HG03575 (cell line): ENCODE data around the gene COX6B1.
A peak's percentile ranks its signal among the peaks of the same experiment; 100 is the strongest.
"Not testable (repeated sequence)": the region's sequence is repeated elsewhere in the genome, so short reads cannot be mapped to it uniquely, and the experiment has no call there.

Experiments used
- ATAC-seq: cut with Tn5 transposase; IDR thresholded peaks from one replicate; pipeline ENCODE4 v1.9.1; 2021; ENCODE audit not compliant: unreplicated experiment, insufficient number of reproducible peaks, low FRiP score; ENCODE audit errors: extremely low read depth

The COX6B1 gene

DNA sequence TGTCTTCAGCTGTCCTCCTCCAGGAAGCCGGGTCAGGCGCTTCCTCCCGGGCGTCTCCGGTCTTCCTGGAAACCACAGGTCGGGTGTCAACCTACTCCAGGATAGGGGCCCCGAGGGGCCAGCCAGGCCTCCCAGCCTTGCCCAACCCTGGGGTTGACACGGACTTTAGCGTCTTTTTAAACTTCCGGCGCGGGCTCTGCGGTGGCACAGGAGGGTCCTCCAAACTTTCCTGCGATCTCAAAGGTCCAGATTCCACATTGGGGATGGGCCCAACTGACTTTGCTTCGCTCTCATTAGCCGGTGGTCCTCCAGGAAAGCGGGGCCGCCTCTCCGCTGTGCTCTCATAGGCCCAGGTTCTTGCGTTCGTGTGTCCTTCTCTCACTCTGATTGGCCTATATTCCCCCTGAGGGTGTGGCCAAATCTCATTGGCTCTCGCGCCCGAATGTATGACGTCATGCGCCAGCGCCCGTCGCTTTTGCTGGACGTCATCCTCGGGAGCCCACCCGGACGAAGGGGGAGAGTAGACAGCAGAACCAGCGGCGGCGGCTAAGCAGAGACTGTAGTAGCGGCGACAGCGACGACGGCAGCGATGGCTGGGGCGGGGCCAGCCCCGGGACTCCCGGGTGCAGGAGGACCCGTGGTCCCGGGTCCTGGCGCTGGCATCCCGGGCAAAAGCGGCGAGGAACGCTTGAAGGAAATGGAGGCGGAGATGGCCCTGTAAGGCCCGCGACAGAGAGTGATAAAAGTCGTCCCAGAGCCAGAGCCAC lies 19.4 kb upstream of the COX6B1 start, which contains the start of gene RBM42:
RBM42 (plus strand) TSS at position 472 of the 767 bp plus-strand sequence; CDS start at position 590, 118 bp downstream.
- peak; percentile 56 for ATAC-seq

DNA sequence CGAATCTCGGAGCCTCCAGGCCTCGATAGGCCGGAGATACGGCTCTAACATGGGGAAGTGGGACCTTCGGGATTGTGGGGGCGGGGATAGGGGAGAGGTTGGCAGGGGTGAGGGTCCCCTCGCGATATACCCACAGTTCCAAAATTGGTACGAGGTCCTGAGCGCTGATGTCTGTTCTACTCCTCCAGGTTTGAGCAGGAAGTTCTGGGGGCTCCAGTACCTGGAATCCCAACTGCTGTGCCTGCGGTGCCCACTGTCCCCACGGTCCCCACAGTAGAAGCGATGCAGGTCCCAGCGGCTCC lies 18.8 kb upstream of the COX6B1 start:
- ATAC-seq: no peak

DNA sequence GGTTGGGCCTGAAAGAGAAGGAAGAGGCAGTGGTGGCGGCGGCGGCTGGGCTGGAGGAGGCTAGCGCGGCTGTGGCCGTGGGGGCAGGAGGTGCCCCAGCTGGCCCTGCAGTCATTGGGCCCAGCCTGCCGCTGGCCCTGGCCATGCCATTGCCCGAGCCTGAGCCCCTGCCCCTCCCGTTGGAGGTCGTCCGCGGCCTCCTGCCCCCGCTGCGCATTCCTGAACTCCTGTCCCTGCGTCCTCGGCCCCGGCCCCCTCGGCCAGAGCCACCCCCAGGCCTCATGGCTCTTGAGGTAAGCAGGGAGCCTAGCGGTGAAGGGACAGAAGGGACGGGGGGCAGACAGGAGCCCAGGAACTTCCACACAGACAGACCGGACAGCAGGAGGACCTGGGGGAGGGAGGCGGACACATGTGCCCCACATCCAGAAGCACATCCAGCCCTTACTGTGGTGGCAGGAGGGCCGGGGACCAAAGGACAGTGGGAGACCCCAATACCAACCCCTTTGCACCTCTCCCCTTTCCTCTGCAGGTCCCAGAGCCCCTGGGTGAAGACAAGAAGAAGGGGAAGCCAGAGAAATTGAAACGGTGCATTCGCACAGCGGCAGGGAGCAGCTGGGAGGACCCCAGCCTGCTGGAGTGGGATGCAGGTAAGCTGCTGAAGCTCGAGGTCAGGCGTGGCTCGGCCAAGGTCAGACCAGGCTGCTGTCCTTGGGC lies 14.2 kb upstream of the COX6B1 start:
- no peak for ATAC-seq

DNA sequence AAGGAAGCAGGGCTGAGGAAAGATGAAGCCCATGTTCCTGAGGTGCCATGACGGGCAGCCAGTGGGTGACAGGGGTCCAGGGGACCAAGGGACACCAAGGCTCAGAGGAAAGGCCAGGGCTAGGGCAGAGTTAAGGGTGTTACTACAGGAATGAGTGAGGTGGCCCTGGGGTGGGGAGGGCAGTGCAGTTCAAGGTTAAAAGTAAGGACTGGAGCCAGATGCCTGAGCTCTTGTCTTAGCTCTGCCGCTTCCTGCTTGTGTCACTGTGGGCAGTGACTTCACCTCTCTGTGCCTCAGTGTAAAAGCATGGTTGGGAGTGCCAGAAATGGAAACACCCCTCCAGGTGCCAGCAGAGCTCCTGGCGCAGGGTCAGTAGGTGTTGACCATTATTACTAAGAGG lies 11.5 kb upstream of the COX6B1 start:
- no peak for ATAC-seq

DNA sequence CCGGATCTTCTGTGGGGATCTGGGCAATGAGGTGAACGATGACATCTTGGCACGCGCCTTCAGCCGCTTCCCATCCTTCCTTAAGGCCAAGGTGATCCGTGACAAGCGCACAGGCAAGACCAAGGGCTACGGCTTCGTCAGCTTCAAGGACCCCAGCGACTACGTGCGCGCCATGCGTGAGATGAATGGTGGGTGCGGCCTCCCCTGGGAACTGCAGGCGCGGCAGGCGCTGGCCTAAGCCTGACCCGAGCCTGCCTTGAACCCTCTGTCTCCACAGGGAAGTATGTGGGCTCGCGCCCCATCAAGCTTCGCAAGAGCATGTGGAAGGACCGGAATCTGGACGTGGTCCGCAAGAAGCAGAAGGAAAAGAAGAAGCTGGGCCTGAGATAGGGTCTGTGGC lies 11.0 kb upstream of the COX6B1 start:
- no peak for ATAC-seq

DNA sequence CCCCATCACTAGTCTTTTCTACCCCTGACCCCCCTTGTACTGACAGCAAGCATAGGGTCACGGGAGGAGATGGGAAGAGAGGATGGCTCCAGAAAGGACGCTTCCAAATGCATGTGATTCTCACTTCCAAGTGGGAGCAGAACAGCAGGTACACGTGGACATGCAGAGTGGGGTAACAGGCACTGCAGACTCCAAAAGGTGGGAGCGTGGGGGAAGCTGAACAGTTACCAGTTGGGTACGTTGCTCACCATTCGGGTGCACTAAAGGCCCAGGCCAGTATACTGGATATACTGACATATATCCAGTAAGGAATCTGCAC lies 8.8 kb upstream of the COX6B1 start:
- ATAC-seq: no peak

DNA sequence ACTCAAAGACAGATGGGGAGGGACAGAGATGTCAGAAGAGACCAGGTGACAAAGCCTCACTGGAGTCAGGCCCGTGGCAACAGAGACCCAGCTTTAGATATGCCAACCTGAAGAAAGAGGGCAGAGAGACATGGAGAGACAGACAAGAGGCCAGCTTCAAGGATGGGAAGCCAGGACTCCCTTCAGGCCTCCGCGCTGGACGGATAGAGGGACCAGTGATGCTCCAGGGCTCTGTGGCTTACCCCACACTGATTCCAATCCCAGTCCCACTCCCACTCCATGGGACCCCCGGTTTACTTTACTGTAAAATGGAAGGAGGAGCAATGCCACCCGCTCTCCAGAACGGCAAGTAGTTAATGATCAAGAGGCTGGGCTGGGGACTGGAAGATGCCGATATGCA lies 8.3 kb upstream of the COX6B1 start:
- no peak for ATAC-seq

DNA sequence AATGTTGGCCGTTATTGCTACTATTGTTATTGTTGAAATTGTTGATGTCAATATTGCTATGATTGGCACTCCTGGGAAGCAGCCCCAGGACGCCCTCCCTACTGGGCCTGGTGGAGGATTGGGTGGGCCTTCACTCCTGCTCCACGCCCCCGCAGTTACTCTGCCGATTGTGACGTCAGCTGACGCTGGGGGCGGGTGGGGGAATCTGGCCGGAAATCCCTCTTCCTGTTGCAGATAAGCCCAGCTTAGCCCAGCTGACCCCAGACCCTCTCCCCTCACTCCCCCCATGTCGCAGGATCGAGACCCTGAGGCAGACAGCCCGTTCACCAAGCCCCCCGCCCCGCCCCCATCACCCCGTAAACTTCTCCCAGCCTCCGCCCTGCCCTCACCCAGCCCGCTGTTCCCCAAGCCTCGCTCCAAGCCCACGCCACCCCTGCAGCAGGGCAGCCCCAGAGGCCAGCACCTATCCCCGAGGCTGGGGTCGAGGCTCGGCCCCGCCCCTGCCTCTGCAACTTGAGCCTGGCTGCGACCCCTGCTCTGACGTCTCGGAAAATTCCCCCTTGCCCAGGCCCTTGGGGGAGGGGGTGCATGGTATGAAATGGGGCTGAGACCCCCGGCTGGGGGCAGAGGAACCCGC lies 6.5 kb upstream of the COX6B1 start, which contains the start of gene ETV2:
ETV2 (plus strand) TSS at position 231 of the 637 bp plus-strand sequence. CDS start 716 bp downstream, outside the sequence.
- no peak for ATAC-seq

DNA sequence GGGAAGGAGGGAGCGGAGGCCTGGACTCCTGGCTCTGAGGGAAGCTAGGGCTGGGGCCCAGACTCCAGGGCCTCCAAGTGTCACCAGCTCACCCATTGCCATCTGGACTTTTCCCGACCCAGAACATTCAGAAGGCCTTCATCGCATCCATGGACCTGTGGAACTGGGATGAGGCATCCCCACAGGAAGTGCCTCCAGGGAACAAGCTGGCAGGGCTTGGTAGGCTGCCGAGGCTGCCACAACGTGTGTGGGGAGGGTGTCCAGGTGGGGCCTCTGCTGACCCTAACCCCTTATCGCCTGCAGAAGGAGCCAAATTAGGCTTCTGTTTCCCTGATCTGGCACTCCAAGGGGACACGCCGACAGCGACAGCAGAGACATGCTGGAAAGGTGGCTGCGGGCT lies 5.8 kb upstream of the COX6B1 start:
- ATAC-seq: no peak

DNA sequence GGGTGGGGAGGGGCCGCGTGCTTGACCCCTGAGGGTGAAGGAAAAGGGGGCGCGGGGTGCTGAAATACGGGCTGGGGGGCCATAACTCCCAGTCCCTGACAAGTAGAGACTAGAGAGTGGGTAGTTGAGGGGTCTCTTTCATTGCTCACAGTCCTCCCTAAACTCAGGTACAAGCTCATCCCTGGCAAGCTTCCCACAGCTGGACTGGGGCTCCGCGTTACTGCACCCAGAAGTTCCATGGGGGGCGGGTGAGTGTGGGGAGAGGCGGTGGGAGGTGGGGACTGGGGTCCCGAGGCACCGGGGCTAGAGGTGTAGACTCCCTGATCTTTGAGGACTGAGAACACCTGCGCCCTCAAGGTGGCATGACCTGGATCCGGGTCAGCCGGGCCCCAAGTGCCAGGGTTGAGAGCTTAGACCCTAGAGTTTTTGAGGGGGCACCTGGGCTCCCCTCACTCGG lies 5.3 kb upstream of the COX6B1 start:
- ATAC-seq: no peak

DNA sequence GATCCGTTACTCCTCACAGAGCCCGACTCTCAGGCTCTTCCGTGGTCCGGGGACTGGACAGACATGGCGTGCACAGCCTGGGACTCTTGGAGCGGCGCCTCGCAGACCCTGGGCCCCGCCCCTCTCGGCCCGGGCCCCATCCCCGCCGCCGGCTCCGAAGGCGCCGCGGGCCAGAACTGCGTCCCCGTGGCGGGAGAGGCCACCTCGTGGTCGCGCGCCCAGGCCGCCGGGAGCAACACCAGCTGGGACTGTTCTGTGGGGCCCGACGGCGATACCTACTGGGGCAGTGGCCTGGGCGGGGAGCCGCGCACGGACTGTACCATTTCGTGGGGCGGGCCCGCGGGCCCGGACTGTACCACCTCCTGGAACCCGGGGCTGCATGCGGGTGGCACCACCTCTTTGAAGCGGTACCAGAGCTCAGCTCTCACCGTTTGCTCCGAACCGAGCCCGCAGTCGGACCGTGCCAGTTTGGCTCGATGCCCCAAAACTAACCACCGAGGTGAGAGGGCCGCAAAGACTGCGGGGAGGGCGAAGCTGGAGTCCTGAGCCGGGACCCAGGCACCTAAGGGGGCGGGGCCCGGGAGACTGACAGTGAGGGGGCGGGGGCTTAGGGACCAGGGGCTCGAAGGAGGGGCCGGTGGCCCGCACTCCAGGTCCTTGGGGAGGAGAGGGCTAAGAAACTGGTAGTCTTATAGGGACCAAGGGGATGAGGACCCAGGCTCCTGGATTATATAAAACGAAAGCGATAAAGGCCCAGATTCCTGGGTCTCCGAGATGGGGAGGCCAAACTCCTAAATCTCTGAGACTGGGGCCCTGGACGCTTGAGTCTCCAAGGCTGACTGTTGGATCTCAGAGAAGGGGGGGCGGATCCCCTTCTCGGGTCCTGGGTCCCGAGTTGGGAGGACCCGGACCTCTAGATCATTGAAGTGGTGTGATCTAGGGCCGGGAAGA lies 4.6 kb upstream of the COX6B1 start:
- ATAC-seq: no peak

DNA sequence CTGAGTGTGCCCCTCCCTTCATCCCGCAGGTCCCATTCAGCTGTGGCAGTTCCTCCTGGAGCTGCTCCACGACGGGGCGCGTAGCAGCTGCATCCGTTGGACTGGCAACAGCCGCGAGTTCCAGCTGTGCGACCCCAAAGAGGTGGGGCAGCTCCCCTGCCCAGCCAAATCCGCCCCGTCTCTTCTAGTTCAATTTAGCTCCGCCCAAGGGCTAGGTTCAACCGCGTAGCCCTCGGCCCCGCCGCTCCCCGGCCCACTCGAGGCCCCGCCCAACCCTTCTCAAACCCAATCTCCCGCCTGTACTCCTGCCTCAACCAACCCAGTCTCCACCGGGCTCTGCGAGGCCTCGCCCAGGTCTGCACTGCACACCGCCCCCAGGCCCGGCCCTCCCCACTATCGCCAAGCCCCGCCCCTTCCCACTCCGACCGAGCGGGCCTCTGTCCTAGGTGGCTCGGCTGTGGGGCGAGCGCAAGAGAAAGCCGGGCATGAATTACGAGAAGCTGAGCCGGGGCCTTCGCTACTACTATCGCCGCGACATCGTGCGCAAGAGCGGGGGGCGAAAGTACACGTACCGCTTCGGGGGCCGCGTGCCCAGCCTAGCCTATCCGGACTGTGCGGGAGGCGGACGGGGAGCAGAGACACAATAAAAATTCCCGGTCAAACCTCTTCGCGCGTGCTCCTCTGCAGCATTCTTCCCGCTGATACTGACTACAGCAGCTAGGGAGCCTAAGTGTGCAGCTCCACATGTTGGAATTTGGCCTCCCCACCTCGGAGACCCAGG lies 3.7 kb upstream of the COX6B1 start:
- no peak for ATAC-seq

DNA sequence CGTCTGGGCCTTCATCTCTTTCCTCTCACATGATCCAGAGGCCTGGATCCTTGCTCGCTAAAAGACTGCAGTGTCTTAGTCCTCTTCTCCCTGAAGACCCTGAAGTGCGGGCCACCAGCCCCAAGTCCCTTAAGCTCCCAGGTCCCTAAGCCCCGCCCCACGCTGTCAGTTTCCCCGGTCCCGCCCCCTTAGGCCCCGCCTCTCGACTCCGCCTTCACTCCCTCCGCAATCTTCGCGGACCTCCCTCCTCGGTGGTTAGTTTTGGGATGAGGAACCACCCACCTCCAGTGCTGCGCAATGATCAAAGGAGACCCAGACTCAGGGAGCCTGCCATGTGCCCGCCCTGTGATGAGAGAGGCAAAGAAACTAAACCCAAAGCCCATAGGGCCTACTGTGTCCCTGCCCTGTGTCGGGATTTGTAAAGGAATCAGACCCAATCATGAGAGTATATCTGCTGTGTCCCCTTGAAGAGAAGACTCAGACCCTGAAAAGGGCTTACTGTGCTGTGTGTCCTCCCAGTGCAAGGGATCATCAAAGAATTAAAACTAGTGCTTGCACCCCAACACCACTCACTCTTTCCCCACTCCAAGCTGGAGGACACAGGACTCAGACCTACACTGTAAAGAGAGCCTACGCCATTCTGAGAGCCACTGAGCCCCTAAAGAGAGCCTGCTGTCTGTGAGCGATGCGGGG lies 3.0 kb upstream of the COX6B1 start:
- ATAC-seq: no peak

DNA sequence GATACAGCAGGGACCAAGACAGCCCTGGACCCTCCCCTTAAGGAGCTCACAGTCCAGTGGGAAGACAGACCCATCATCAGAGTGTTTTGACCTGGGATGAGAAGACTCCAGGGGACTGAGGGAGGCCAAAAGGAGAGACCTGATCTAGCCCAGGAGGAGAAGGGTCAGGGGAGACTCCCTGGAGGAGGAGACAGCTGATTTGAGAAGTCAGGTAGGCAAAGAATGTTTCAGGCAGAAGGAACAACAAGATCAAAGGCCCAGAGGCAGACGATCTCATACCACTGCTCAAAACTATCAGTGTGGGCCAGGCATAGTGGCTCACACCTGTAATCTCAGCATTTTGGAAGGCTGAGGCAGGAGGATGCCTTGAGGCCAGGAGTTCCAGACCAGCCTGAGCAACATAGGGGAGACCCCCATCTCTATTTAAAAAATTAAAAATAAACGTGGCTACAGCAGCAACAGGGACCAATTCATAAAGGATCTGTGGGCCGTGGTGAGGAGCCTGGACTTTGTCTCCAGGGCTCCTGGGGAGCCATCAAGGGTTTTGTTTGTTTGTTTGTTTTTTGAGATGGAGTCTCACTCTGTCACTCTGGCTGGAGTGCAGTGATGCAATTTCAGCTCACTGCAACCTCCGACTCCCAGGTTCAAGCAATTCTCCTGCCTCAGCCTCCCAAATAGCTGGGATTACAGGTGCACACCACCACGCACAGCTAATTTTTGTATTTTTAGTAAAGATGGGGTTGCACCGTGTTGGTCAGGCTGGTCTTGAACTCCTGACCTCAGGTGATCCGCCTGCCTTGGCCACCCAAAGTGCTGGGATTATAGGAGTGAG lies 2.2 kb upstream of the COX6B1 start:
- ATAC-seq: no peak

DNA sequence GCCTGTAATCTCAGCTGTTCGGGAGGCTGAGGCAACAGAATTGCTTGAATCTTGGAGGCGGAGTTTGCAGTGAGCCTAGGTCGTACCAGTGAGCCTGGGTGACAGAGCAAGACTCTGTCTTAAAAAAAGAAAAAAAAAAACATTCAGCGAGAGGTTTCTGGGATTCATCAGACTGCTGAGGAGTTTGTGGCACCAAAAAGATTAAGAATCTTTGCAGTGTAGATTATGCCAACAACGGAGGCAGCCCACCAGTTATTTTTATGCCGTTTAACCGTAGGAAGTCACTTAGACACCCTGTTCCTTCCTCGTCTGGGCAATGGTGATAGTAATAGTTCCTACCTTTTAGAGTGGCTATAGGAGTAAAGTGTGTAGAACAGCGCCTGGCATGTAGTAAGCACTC lies 2.5 kb downstream of the COX6B1 start:
- no peak for ATAC-seq

DNA sequence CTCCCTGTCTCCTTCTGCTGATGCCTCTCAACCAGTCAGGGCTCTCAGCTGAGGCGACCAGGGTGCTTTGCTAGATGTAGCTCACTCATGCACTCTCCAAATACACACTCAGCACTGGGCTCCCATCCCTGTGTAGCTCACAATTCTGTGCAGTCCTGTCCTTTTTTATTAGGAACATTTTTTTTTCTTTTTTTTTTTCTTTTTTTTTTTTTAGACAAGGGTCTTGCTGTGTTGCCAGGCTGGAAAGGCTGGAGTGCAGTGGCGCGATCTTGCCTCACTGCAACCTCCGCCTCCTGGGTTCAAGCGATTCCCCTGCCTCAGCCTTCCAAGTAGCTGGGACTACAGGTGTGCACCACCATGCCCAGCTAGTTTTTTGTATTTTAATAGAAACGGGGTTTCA lies 6.7 kb downstream of the COX6B1 start:
- ATAC-seq: not testable (repeated sequence)

DNA sequence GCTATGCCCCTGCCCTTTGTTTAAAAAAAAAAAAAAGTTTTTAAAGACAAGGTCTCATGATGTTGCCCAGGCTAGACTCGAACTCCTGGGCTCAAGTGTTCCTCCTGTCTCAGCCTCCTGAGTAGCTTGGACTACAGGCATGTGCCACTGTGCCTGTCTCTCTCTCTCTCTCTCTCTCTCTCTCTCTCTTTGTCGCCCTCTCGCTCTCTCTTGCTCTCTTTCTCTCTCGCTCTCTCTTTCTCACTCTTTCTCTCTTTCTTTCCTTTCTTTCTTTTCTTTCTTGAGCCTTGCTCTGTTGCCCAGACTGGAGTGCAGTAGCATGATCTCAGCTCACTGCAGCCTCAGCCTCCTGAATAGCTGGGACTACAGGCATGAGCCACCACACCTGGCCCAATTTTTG lies 7.5 kb downstream of the COX6B1 start:
- ATAC-seq: no peak
